KG1 (cell line): ENCODE measurements around the gene COQ10A.
A peak's percentile ranks its signal among the peaks of the same experiment; 100 is the strongest.
"Not testable (repeated sequence)": the region's sequence is repeated elsewhere in the genome, so short reads cannot be mapped to it uniquely, and the experiment has no call there.

Source experiments
- DNase-seq: peaks from one replicate; lab custom pipeline; 2025; lab: John Stamatoyannopoulos, UW

Gene COQ10A

GRCh38 chr12:56243731-56244181, 23.0 kb upstream of the COQ10A start:
- no peak for DNase-seq

DNA sequence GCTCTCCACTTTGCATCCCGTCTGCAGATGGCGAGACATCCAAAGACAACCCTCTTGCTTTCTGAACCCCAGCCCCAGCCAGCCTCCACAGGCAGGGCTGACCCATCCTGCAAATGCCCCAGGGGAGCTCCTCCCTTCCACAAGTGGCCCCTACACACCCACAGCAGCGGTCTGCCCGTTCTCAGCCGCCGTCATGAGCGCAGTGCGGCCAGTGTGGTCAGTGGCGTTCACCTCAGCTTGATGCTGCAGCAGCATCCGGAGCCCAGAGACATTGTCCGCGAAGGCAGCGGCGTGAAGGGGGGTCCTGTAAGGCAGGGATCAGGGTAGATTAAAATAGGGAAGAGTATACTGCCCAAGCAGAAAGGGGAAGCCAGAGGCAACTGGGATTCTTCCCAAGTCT, 22.2 kb upstream of the COQ10A start:
- DNase-seq, result no peak

GRCh38 chr12:56247923-56248322, 18.8 kb upstream of the COQ10A start:
- DNase-seq, result no peak

DNA sequence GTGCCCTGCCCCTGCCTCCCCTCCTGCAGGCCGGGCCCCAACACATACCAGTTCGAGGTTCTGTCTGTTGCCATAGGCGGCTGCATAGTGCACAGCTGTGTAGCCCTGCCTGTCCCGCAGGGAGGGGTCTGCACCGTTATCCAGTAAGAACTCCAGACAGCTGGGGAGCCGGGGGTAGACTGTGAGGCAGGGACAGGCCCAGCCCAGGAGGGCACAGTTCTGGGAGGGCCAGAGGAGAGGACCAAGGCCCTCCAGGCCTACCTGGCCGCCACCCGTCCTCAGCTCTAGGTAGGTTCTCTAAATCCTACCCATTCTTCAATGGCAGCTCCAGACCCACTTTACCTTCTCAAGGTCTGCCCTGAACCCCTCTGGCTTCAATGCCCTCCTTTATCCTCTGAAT, 18.0 kb upstream of the COQ10A start:
- no peak for DNase-seq

GRCh38 chr12:56252649-56253048, 14.1 kb upstream of the COQ10A start:
- DNase-seq, result no peak

DNA sequence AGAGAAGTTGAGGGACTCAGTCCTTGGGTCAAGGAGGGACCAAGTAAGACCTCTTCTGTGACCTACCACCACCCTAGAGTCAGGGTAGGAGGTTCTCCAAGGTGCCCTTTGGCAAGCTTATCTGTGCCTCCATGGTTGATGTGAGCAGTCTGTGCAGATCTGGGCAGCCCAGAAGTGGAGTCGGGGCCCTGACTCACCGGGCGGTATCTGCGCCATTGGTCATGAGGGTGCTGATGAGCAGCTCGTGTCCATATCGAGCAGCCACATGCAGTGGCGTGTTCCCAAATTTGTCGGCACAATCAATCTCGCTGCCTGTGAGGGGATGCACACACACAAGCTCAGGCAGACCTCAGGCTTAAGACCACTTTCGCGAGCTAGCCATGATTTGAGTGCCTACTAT, 13.7 kb upstream of the COQ10A start:
- DNase-seq, result no peak

- DNase-seq, result no peak
Measured at GRCh38 chr12:56255671-56256070, 11.1 kb upstream of the COQ10A start.

DNA sequence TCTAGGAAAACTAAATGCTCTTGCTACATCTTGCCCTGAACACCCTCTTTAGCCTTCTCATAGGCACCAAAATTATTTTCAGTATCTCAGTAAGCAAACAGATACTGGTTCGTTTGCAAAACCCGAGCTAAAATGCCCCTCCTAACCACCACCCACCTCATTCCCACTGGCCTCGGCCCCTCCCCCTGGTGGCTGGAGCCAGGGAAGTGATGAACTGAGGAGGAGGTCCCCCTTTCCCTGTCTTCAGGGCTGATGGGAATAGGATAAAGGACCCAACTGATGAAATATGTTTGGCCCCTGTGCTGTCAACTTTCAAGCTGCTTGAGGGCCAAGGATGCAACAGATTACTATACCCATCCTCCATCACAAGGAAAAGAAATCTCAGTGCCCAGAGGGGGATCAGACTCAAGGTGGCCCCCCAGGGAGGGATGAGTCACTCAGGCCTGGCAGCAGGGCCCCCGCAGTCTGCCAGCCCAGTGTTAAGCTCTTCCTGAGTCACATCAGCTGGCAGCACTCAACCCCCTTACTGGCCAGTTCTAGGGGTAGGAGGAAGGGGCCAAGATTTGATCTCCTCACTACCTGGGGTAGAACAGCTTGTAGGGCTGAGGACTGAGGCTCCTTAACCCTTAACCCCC, 10.3 kb upstream of the COQ10A start:
- no peak for DNase-seq

DNA sequence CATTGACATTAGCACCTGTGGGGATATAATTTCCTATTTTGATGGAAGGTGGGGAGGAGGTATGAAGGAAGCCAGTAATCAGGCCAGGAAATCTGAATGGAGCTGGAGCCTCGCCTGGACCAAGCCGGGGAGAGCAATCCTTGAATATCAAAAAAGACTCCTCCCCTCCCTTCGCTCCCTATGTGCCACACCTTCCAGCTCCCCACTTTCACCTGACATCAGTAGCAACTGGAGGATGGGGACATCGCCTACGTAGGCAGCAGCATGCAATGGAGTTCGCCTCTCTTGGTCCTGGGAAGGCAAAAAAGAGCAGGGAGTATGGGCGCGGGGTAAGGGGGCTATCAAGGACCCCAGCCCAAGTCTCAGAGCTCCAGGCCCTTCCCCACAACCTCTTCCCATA, 9.7 kb upstream of the COQ10A start:
- DNase-seq, result no peak

DNA sequence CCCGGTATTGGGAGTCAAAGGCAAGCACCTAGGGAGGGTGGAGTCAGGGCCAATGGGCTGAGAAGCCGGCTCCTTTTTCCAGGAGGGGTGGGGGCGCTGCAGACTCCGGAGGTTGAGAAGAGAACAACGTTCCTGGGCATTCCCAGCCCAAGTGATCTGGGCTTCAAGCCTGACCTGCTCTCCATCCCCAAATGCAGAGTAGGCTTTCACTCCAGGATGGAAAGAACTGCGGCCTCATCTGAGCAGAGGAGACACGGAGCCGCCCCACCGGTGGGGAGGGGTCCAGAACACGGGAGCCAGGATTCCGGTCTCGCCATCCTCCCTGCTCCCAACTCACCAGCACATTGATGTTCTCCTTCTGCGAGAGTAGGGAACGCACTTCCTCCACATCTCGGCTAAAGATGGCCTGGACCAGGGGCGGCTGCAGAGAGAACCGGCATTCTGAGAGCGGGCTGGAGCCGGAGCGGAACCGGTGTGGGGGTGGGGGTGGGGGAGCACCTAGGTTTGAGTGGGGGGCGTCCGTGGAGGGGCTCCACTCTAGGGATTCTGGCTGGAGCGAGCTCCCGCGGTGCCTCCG, 9.2 kb upstream of the COQ10A start:
- no peak for DNase-seq

- DNase-seq, result peak; percentile 53
Measured at GRCh38 chr12:56258068-56258819, 8.5 kb upstream of the COQ10A start, which contains the start of gene ANKRD52. TSS of gene ANKRD52 (minus strand) at chr12:56258384. CDS start at chr12:56258269, 115 bp downstream.

DNA sequence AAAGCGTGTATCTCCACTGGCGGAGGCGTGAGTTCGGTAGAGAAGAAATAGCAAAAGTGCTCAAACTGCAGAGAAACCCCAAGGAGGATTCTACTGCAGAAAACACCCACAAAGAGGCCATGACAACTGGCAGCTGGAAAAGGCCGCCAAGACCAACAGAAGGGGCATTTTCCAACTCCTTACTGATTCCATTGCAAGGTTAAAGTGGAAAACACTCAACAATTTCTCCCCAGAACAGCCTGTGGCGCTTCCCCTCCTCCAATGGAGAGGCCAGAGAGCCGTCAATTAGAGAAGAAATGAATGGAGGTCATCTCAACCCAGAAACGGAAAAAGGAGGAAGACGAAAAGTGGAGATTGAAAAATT, 7.9 kb upstream of the COQ10A start:
- no peak for DNase-seq

- DNase-seq, result no peak
Measured at GRCh38 chr12:56260380-56260779, 6.4 kb upstream of the COQ10A start.

- DNase-seq, result no peak
Measured at GRCh38 chr12:56260921-56261320, 5.8 kb upstream of the COQ10A start.

GRCh38 chr12:56261503-56262232, 5.1 kb upstream of the COQ10A start:
- DNase-seq, result no peak

DNA sequence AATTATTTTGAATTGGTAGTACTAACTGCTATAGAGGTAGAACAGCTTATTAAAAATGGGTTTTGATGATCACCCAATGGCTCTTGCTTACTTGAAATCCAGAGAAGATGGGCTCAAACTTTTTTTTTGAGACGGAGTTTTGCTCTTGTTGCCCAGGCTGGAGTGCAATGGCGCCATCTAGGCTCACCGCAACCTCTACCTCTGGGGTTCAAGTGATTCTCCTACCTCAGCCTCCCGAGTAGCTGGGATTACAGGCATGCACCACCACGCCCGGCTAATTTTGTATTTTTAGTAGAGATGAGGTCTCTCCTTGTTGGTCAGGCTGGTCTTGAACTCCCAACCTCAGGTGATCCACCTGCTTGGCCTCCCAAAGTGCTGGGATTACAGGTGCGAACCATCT, 3.8 kb upstream of the COQ10A start:
- not testable (repeated sequence) for DNase-seq

- DNase-seq, result not testable (repeated sequence)
Measured at GRCh38 chr12:56266068-56266692, 562 bp upstream of the COQ10A start.

DNA sequence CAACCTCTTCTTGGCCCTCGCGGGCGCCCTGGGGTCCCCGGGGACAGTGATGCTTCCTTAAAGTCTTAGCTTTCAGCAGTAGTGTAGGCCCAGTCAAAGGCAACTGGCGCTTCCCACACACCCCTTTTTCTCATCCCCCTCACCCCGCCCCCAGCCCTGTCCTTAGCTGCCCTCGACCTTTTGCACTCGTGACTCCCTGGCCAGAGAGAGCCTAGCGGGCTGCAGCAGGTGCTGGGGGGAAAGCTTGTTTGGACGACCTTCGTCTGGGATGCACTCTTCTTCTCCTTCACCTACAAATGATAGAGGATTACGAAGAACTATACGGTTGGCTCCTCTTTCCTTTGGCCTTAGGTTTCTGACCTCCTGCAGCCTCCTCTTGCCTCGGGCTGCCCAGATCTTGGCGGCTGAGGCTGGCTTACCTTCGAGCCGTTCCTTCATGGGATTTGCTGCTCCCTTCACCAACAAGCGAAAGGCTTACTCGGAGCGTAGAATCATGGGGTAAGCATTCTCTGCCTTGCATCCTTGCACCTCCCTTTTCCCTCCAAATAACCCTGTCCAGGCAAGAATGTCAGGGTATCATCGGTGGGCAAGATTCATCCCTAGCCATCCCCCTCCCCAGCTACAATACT, 815 bp downstream of the COQ10A start:
- DNase-seq, result no peak

DNA sequence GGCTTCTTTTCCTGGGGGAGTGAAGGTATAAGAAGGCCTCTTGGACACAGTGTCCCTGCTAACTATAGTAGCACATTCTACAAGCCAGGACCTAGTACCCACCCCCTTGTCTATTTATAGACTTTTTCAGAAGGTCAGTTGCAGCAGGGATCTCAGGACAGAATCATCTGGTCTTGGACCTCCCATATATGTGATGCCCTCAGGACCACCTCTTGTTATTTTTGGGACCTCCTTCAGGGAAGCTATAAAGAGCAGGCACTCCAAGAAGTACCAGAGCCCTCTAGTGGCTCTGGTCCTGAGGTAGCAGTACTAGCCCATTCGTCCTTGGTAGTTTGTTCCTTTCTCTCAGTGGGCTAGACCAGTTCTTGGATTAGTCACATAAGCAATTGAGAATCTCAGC, 4.3 kb downstream of the COQ10A start:
- DNase-seq, result no peak

DNA sequence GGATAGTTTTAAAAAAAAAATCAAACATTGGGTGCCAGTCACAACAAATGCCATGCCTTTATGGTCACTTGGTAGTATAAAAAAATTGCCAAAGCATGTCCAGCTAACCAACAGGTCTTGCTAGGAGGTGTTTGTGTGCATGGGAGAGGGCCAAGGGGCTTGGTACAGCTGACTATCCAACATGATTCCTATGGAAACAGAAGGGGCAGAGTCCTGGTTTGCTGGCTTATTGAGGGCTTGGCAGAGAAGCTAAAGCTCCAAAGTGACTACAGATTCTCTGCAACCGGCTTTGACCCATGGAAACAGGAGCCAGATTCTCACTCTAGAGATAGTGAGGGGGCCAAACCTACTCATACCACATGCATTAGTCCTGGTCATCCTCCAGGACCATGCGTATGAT, 5.7 kb downstream of the COQ10A start:
- DNase-seq, result not testable (repeated sequence)

DNA sequence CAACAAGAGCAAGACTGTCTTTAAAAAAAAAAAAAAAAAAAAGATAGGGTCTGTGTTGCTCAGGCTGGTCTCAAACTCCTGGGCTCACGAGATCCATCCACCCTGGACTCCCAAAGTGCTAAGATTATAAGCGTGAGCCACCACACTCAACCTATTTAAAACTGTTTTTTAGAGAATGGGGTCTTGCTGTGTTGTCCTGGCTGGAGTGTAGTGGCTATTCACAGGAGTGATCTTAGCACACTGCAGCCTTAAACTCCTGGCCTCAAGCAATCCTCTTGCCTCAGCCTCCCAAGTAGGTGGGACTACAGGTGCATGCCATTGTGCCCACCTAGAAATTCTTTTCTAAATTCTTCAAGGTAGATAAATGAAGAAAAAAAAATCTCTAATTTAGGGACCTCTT, 7.6 kb downstream of the COQ10A start:
- no peak for DNase-seq

- no peak for DNase-seq
Measured at GRCh38 chr12:56278905-56279304, 12.2 kb downstream of the COQ10A start.
